NOMO-1 (cell line): ENCODE results near the gene CCDC68.
A peak's percentile ranks its signal among the peaks of the same experiment; 100 is the strongest.
"Not testable (repeated sequence)": the region's sequence is repeated elsewhere in the genome, so short reads cannot be mapped to it uniquely, and the experiment has no call there.

Experiments
- DNase-seq, 2 experiments: peaks; one replicate each; lab custom pipeline; 2025; ENCODE audit not compliant: unreplicated experiment in 2 of 2; lab: John Stamatoyannopoulos, UW

CCDC68 gene

GRCh38 chr18:54878659-54879358, 80.5 kb downstream of the CCDC68 start:
- no peak for DNase-seq

GRCh38 chr18:54878159-54878622, 81.1 kb downstream of the CCDC68 start:
- DNase-seq = no peak

- no peak for DNase-seq
Measured at GRCh38 chr18:54877076-54877475, 82.2 kb downstream of the CCDC68 start.

GRCh38 chr18:54875063-54875462, 84.2 kb downstream of the CCDC68 start:
- DNase-seq = no peak

- DNase-seq = no peak
Measured at GRCh38 chr18:54873884-54874255, 85.4 kb downstream of the CCDC68 start.

GRCh38 chr18:54872681-54873080, 86.6 kb downstream of the CCDC68 start:
- DNase-seq = no peak

GRCh38 chr18:54871231-54871630, 88.0 kb downstream of the CCDC68 start:
- DNase-seq = no peak

GRCh38 chr18:54867131-54867530, 92.1 kb downstream of the CCDC68 start:
- DNase-seq = no peak

- no peak for DNase-seq
Measured at GRCh38 chr18:54860941-54861340, 98.3 kb downstream of the CCDC68 start.

GRCh38 chr18:54859667-54860421, 99.4 kb downstream of the CCDC68 start:
- DNase-seq = no peak

GRCh38 chr18:54857499-54857898, 101.8 kb downstream of the CCDC68 start:
- no peak for DNase-seq

- no peak for DNase-seq
Measured at GRCh38 chr18:54856105-54856646, 103.1 kb downstream of the CCDC68 start.

- DNase-seq = not testable (repeated sequence)
Measured at GRCh38 chr18:54855050-54855449, 104.2 kb downstream of the CCDC68 start.

- peak; percentile 32 to 85 for DNase-seq
Measured at GRCh38 chr18:54852780-54853675, 106.2 kb downstream of the CCDC68 start.
